ENCODE data around the gene PKNOX2.

DNA sequence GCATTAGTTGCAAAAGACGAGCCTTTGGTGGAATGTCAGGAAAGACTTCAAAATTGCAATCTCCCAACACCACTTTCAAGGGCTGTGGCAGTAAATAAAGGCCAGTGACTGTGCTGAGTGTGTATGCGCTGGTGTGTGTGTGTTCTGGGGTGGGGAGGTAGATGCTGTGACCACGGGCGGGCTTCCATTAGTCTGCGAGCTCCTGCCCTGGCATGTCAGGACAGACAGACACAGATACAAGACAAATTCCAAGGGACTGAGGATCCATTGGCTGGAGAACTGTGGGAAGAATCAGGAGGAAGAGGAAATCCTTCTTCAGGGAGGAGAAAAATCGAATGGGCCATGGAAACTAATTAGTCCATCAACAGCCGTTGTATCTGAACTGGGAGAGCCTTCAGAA, 248.0 kb downstream of the PKNOX2 start:
- TF ChIP-seq, protein P1, sequence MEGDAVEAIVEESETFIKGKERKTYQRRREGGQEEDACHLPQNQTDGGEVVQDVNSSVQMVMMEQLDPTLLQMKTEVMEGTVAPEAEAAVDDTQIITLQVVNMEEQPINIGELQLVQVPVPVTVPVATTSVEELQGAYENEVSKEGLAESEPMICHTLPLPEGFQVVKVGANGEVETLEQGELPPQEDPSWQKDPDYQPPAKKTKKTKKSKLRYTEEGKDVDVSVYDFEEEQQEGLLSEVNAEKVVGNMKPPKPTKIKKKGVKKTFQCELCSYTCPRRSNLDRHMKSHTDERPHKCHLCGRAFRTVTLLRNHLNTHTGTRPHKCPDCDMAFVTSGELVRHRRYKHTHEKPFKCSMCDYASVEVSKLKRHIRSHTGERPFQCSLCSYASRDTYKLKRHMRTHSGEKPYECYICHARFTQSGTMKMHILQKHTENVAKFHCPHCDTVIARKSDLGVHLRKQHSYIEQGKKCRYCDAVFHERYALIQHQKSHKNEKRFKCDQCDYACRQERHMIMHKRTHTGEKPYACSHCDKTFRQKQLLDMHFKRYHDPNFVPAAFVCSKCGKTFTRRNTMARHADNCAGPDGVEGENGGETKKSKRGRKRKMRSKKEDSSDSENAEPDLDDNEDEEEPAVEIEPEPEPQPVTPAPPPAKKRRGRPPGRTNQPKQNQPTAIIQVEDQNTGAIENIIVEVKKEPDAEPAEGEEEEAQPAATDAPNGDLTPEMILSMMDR (conservative IDR thresholded peaks at IDR 0.05 in 1 of 2, IDR thresholded peaks at IDR 0.05 in 1 of 2; ENCODE audit: extremely low read depth in 1 of 2, insufficient read depth in 1 of 2, low read depth in 1 of 2, low read length in 2 of 2): no peak
- TF ChIP-seq EZH2 (IDR thresholded peaks at IDR 0.05; ENCODE audit: borderline replicate concordance, low read length): no peak
